ENCODE data around the gene KLF16. TPM values are rescaled to one million over a fixed set of nuclear protein-coding genes. Genes with fewer than 3 reads are reported as not detected.

Gene KLF16
- total RNA-seq, 4 donors from 2014 or later: 1.8 to 6.4 (median 3.4) TPM

- TF ChIP-seq, protein P1, sequence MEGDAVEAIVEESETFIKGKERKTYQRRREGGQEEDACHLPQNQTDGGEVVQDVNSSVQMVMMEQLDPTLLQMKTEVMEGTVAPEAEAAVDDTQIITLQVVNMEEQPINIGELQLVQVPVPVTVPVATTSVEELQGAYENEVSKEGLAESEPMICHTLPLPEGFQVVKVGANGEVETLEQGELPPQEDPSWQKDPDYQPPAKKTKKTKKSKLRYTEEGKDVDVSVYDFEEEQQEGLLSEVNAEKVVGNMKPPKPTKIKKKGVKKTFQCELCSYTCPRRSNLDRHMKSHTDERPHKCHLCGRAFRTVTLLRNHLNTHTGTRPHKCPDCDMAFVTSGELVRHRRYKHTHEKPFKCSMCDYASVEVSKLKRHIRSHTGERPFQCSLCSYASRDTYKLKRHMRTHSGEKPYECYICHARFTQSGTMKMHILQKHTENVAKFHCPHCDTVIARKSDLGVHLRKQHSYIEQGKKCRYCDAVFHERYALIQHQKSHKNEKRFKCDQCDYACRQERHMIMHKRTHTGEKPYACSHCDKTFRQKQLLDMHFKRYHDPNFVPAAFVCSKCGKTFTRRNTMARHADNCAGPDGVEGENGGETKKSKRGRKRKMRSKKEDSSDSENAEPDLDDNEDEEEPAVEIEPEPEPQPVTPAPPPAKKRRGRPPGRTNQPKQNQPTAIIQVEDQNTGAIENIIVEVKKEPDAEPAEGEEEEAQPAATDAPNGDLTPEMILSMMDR (IDR thresholded peaks at IDR 0.05): no peak
- TF ChIP-seq POLR2A (IDR thresholded peaks at IDR 0.05): no peak
- no peaks in the 10 kb centered on the region for H3K27me3 ChIP-seq
- no peak overlapping the region for H3K4me3 ChIP-seq (replicated peaks in 1 of 3)
- H3K36me3 ChIP-seq: peaks cover 12 to 15% of the 10 kb centered on the region in 2 donors
- intact Hi-C loops (cut with DNase I): no loop called here
- H3K9me3 ChIP-seq: no peaks in the 10 kb centered on the region
- peaks cover 17 to 45% of the 10 kb centered on the region in 2 donors for H3K4me1 ChIP-seq
- 57 to 80% methylated on average over 1 to 10 of the region's 10 CpGs for WGBS, 2 donors
- no peak for DNase-seq
- no peak overlapping the region for H3K27ac ChIP-seq
Measured at GRCh38 chr19:1909761-1910080, 46.3 kb upstream of the KLF16 start.

DNA sequence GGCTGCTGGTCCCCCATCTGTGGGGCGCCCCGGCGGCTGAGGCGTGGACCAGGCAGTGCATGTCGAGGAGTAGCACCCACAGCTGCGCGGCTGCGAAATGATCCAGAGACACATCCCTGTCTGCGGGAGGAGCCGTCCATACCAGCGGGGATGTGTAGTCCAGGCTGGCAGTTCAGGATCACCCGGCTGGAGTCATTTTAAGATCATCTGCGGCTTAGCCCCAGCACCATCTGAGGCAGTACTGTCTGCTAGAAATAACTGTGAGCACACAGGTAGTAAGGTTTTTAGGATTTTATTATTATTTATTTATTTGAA is 44.9 kb upstream of the KLF16 start:
- no peak overlapping the region for H3K4me3 ChIP-seq (replicated peaks in 1 of 3)
- intact Hi-C loops (cut with DNase I): no loop called here
- H3K27ac ChIP-seq: no peak overlapping the region
- H3K36me3 ChIP-seq: peaks cover 12% of the 10 kb centered on the region in 2 donors
- no peaks in the 10 kb centered on the region for H3K9me3 ChIP-seq
- TF ChIP-seq POLR2A (IDR thresholded peaks at IDR 0.05): no peak
- H3K4me1 ChIP-seq: peaks cover 21 to 43% of the 10 kb centered on the region in 2 donors
- no peaks in the 10 kb centered on the region for H3K27me3 ChIP-seq
- DNase-seq: no peak
- 97 to 98% methylated on average over 8 to 13 of the region's 13 CpGs for whole genome bisulfite sequencing, 2 donors

DNA sequence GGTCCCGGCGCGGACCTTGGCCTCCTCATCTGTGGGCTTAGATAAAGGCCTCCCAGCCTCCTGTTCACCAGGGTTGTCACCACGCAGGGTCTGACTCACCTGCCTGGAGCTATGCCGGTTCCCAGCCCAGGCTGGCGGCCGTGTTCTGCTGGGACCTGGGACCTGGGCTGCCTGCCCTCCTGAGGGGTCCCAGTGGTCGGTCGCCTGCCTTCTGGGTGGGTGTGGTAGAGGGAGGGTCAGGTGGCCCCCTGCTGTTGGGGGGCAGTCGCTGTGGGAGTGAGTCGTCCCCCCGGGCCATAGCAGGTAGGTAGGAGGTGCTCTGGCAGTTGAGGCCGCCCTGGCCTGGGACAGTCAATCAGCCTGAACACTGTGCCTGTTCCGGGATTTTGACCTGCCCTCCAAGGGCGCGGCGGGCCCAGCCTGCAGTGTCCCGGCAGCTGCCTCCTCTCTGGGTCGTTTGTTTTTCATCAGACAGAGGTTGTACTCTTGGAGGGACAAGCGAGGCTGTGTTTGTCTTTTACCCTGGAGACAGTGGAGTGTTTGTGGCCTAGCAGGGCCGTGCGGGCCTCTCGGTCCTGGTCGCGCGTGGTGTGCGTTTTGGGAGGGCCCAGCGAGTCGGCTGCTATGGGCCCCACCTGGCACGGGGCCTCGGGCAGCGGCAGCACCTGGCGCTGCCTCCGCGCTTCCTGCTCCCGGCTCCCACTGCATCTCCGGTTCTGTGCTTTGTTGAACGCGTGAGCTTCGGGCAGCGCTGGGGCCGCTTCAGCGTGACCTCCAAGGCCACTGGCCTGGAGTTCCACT is 44.4 kb upstream of the KLF16 start:
- peaks cover 7 to 8% of the 10 kb centered on the region in 2 donors for H3K36me3 ChIP-seq
- TF ChIP-seq, protein P1 (IDR thresholded peaks at IDR 0.05): no peak
- TF ChIP-seq POLR2A (IDR thresholded peaks at IDR 0.05): no peak
- peak in 1 of 2 donors; percentile 16 for DNase-seq
- intact Hi-C loops (cut with DNase I): no loop called here
- H3K4me3 ChIP-seq (replicated peaks in 1 of 3): no peak overlapping the region
- H3K9me3 ChIP-seq: no peaks in the 10 kb centered on the region
- H3K27ac ChIP-seq: no peak overlapping the region
- no peaks in the 10 kb centered on the region for H3K27me3 ChIP-seq
- WGBS, 2 donors: 74 to 87% methylated on average over 40 to 41 of the region's 43 CpGs
- H3K4me1 ChIP-seq: peaks cover 25 to 47% of the 10 kb centered on the region in 2 donors

DNA sequence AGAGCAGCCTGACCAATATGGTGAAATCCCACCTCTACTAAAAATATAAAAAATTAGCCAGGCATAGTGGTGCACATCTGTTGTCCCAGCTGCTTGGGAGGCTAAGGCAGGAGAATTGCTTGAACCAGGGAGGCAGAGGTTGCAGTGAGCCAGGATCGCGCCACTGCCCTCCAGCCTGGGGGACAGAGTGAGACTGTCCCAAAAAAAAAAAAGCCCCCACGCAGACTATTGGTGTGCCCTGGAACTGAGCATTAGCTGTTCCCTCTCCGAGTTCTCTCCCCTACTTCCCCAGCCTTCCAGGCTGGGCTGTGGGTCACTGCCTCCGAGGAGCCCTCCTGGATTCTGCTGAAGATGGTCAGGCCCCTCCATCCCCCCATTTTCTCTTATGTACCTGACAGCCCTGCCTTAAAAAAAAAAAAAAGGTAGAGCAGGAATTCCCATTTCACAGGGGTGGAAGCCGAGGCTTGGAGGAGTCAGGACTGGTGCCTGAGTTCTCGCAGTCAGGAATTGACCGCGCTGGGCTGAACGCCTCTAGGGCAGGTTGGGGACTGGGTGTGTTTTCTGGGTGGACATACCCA is 43.7 kb upstream of the KLF16 start:
- TF ChIP-seq POLR2A (IDR thresholded peaks at IDR 0.05): no peak
- TF ChIP-seq, protein P1 (IDR thresholded peaks at IDR 0.05): no peak
- H3K4me1 ChIP-seq: peaks cover 26 to 52% of the 10 kb centered on the region in 2 donors
- no peak overlapping the region for H3K4me3 ChIP-seq (replicated peaks in 1 of 3)
- 91 to 97% methylated on average over 10 of the region's 10 CpGs for WGBS, 2 donors
- H3K9me3 ChIP-seq: no peaks in the 10 kb centered on the region
- no peaks in the 10 kb centered on the region for H3K27me3 ChIP-seq
- peaks cover 0 to 2% of the 10 kb centered on the region in 2 donors for H3K36me3 ChIP-seq
- H3K27ac ChIP-seq: no peak overlapping the region
- no peak for DNase-seq
- intact Hi-C loops (cut with DNase I): no loop called here

- TF ChIP-seq, protein P1 (IDR thresholded peaks at IDR 0.05): no peak
- TF ChIP-seq POLR2A (IDR thresholded peaks at IDR 0.05): no peak
- H3K27ac ChIP-seq: peak overlapping the region; percentile 71 to 99 (median 98)
- no peaks in the 10 kb centered on the region for H3K9me3 ChIP-seq
- no peak for DNase-seq
- intact Hi-C loops (cut with DNase I): no loop called here
- no peaks in the 10 kb centered on the region for H3K27me3 ChIP-seq
- peak overlapping the region; percentile 16 to 45 (median 28) for H3K4me3 ChIP-seq (replicated peaks in 1 of 3)
- H3K4me1 ChIP-seq: peaks cover 26 to 56% of the 10 kb centered on the region in 2 donors
- WGBS, 2 donors: 81 to 83% methylated on average over 15 of the region's 15 CpGs
- no peaks in the 10 kb centered on the region for H3K36me3 ChIP-seq
Measured at GRCh38 chr19:1905863-1906375, 42.5 kb upstream of the KLF16 start.

All from thyroid gland (tissue), 4 donors.